Stimulated activated CD8-positive, alpha-beta memory T cell treated with anti-CD3 and anti-CD28 coated beads, Interleukin-4, amount 100 ng/mL, for 1 hour (primary cell): Measurements from ENCODE around the gene NOMO2.
"Not testable (repeated sequence)": the region's sequence is repeated elsewhere in the genome, so short reads cannot be mapped to it uniquely, and the experiment has no call there.

Experiments used
- DNase-seq, 2 donors: peaks; one replicate each; pipeline ENCODE4 v3.0.0-alpha.2; 2020; ENCODE audit warnings: low read depth in 2 of 2, low spot score in 1 of 2

Gene NOMO2

GRCh38 chr16:18579261-18579660 is 17.4 kb upstream of the NOMO2 start:
- not testable (repeated sequence) for DNase-seq

GRCh38 chr16:18577942-18578341 is 16.0 kb upstream of the NOMO2 start:
- DNase-seq: not testable (repeated sequence)

GRCh38 chr16:18575945-18576344 is 14.0 kb upstream of the NOMO2 start:
- DNase-seq: not testable (repeated sequence)

DNA sequence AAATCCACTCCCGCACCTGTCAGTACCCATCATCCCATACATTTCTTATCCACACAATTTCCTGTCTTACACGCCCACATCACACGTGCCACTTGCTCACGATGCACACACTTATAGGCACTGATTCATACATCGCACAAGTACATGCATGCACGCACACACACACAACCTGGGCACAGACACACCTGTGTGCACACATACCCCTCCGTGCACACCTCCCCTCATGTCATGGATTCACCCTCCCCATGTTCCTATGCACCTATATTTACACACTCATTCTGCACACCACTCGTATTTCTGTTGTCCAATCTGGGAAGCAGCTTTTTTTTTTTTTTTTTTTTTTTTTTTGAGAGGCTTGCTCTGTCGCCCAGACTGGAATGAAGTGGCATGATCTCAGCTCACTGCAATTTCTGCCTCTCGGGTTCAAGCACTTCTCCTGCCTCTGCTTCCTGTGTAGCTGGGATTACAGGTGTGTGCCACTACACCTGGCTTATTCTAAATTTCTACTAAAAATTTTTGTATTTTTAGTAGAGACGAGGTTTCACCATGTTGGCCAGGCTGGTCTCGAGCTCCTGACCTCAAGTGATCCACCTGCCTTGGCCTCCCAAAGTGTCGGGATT is 13.5 kb upstream of the NOMO2 start:
- DNase-seq: not testable (repeated sequence)

- DNase-seq: not testable (repeated sequence)
Measured at GRCh38 chr16:18573887-18574286, 12.0 kb upstream of the NOMO2 start.

- not testable (repeated sequence) for DNase-seq
Measured at GRCh38 chr16:18572973-18573372, 11.1 kb upstream of the NOMO2 start.

DNA sequence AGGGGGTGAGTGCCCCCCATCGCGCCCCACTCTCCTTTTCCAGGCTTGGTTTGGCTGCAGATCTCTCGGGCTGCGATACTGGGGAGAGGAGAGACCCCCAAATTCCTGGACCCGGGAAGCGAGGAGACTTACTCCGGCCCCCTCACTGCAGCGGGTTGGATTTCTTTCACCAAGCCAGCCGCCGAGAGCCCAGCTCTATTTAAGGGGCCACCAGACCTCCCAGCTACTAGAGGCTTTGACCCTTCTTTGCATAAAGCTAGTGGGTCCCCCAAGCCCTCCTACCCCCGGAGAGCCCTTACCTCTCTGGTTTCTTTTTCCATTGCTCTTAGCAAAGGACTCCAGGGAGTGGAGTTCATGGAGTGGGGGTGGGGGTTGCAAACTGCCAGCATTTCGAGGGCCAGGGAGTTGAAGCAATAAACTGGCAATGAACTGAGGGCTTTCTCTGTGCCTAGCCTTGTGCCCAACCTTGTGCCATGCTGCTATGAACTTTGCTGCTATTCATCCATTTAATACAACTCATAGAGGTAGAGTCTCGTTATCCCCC is 9.5 kb upstream of the NOMO2 start:
- not testable (repeated sequence) for DNase-seq

- DNase-seq: not testable (repeated sequence)
Measured at GRCh38 chr16:18570529-18571306, 8.8 kb upstream of the NOMO2 start.

DNA sequence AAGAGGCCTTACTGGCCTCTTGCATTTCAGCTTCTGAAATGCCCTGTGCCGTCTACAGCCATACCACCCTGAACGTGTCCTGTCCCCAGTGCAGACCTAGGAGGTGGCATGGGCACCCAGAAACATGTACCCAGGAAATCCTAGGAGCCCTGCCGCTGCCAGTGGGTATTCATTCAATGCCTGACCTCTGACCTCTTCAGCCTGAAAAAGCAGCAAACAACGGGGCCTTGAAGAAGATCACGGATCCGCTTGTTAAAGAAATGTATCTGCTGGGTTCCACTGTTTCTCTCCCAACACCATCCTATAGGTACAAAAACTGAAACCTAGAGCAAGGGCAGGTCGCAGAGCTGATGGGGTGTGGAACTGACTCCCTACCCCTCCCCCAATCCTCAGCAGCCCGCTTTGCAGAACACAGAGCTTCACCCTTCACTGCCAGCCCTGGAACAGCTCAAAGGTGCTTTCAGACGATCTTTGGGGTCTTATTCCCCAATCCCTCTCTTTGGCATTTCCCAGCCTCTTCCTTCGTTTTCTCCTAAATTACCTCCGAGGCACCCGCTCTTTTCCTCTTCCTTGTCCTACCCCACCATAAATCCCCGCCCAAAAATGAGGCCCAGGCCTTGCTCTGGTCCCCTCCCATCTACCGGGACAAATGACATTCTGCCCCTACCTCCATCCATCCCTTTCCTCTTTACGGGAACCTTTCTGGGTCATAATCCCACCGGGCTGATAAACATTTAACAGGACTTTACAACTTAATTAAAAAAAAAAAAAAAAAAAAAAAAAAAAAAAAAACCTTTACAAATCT is 1.3 kb downstream of the NOMO2 start:
- not testable (repeated sequence) for DNase-seq

DNA sequence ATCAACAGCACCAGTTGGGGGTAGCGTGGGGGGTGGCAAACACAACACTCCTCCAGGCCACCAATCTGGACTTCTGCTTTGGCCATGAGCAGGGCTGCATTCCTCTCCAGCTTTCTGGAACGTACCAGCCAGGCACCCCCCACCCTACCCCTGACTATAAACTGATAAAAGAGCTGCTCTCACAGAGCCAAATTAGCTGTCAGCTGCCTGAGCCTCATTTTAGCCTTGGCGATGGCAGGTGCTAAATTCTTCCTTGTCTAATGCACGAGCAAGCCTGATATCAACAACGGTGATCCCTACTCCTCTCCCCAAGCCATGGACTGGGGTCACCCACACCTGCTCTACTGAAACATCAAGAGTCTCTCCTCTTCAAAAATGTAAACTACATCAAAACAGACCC is 8.2 kb downstream of the NOMO2 start:
- not testable (repeated sequence) for DNase-seq

GRCh38 chr16:18547382-18547781 is 14.5 kb downstream of the NOMO2 start:
- DNase-seq: not testable (repeated sequence)

GRCh38 chr16:18546853-18547252 is 15.0 kb downstream of the NOMO2 start:
- DNase-seq: not testable (repeated sequence)

GRCh38 chr16:18544232-18545081 is 17.4 kb downstream of the NOMO2 start:
- DNase-seq: not testable (repeated sequence)

GRCh38 chr16:18541912-18542311 is 20.0 kb downstream of the NOMO2 start:
- DNase-seq: not testable (repeated sequence)

DNA sequence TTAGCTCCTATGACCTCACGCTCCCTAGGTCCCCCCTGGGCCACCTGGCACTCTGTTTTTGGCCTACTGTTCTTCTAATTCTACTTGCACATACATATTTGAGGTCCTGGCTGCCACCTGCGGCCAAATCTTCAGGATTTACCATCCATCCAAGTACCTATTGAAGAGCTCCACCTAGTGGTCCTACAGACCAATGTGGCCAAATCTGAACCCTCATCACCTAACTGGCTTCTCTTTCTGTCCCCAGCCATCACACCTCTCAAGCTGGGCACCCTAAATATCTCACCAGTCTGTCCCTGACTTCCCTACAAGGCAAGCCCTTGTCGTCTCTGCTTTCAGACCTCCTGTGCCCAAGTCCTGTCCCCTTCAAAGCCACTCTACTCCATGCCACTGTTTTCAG is 24.9 kb downstream of the NOMO2 start:
- DNase-seq: not testable (repeated sequence)

GRCh38 chr16:18535519-18536168 is 26.3 kb downstream of the NOMO2 start:
- not testable (repeated sequence) for DNase-seq

GRCh38 chr16:18534308-18534707 is 27.6 kb downstream of the NOMO2 start:
- DNase-seq: not testable (repeated sequence)

DNA sequence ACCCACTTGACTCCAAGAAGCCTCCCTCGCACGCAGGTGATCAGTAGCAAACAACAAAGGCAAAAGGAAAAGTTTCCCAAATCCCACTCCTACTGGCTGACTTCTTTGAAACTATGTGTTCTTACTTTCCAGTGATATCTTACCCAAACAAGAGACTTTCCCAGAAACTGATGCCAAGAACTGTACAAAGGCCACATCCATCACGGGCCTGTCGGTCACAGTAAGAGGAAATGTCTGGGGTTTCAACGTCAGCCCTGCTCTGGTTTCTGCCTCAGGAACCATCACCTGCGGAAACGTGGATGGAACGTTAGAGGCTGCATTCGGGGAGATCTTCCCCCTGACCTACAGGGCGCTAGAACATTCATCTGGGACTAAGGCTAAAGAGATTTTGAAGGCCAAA is 30.6 kb downstream of the NOMO2 start:
- not testable (repeated sequence) for DNase-seq

- not testable (repeated sequence) for DNase-seq
Measured at GRCh38 chr16:18530329-18530728, 31.6 kb downstream of the NOMO2 start.

DNA sequence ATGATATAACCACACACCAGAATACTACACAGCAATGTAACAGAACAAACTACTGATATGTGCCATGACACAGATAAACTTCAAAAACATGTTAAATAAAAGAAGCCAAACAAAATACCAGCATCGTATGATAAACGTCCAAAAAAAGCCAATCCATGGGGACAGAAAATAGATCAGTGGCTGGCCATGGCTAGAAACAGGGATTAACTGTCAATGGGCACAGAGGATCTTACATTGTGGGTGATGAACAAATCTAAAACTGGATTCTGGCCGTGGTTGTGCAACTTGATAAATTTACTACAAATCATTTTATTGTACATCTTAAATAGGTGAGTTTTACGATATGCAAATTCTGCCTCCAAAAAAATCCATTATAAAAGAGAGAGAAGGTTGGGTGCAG is 35.4 kb downstream of the NOMO2 start:
- not testable (repeated sequence) for DNase-seq
